Cortex of kidney (tissue), 1 donor: ENCODE measurements around the gene KIF26A.

Experiments
- DNase-seq: peaks from one replicate; lab custom pipeline; 2025; lab: John Stamatoyannopoulos, UW

KIF26A gene

GRCh38 chr14:104101651-104102281 lies 36.6 kb upstream of the KIF26A start:
- no peak for DNase-seq

DNA sequence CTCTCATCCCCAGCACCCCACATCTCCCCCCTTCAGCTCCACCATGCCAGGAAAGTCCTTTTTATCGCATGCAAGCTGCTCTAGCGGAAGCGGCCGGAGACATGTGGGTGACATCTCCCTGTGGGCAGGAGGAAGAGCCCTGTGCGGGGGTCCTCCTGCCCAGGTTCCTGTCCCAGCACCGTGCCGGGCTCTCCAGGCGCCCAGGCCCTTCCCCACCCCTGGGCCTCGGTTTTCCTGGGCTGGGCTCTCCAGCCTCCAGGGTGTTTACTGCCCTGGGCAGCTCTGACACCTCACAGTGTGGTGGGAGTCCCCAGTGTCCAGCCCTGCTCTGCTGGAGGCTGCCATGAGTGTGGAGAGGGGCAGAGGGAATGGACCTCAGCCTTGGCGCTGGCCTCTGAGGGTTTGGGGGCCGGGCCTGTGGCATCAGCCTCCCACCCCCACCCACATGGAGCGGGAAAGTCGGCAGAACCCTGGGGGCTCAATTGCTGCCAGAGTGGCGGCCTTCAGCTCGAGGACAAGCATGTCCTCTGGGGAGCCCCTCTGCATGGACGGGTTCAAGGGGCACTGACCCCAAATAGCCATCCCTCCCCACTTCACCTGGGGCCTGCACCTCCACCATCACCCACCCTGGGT lies 36.0 kb upstream of the KIF26A start:
- no peak for DNase-seq

GRCh38 chr14:104103061-104103445 lies 35.3 kb upstream of the KIF26A start:
- DNase-seq, result no peak

GRCh38 chr14:104103446-104104075 lies 34.8 kb upstream of the KIF26A start:
- no peak for DNase-seq

GRCh38 chr14:104104076-104104901 lies 34.1 kb upstream of the KIF26A start:
- no peak for DNase-seq

DNA sequence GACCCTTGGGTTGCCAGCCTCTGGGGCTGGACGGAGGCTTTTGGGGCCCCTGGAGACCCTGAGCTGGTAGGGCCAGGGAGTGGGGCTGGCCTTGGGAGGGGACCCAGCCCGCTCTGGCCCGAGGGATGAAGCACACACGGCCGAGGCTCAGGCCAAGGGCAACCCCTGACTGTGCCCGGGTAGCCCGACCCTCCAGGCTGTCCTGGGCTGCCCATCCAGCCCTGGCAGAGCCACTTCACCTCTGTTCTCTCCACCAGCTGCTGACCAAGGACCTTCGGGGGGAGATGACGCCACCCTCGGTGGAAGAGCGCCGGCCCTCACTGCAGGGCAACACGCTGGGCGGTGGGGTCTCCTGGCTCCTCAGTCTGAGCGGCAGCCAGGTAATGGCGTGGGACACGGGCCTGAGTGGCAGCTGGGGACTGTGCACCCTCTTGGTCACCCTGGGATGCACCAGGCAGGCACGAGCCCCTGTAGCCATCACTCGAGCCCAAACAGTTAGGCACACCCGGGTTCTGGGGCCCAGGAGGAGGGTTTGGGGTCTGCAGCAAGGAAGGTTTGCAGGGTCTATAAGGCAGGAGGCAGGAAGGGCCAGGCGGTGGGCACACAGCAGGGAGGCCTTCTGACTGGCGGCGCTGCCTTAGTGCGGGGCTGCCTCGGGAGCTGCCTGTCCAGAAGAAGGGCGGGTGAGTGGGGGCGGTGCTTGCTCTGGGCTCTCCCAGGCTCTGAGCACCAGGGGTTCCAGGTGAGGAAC lies 33.1 kb upstream of the KIF26A start:
- DNase-seq, result no peak

GRCh38 chr14:104105822-104106470 lies 32.4 kb upstream of the KIF26A start:
- no peak for DNase-seq

- no peak for DNase-seq
Measured at GRCh38 chr14:104106471-104106991, 31.9 kb upstream of the KIF26A start.

DNA sequence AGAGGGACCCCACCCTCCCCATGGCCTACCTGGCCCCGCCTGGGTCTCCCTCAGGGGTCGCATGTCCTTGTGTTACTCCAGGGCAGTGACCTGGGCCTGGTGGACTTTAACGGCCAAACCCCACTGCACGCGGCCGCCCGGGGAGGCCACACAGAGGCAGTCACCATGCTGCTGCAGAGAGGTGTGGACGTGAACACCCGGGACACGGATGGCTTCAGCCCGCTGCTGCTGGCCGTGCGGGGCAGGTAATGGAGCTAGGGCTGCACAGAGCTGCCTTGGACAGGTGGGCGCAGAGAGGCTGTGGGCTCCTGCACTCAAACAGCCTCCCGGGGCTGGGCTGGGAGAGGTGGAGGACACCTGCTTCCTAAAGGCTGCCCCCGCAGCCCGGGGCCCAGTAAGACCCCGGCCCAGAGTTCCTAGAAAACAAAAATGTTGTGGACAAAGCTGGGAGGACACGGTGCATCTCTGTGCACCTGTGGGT lies 31.2 kb upstream of the KIF26A start:
- DNase-seq, result no peak

DNA sequence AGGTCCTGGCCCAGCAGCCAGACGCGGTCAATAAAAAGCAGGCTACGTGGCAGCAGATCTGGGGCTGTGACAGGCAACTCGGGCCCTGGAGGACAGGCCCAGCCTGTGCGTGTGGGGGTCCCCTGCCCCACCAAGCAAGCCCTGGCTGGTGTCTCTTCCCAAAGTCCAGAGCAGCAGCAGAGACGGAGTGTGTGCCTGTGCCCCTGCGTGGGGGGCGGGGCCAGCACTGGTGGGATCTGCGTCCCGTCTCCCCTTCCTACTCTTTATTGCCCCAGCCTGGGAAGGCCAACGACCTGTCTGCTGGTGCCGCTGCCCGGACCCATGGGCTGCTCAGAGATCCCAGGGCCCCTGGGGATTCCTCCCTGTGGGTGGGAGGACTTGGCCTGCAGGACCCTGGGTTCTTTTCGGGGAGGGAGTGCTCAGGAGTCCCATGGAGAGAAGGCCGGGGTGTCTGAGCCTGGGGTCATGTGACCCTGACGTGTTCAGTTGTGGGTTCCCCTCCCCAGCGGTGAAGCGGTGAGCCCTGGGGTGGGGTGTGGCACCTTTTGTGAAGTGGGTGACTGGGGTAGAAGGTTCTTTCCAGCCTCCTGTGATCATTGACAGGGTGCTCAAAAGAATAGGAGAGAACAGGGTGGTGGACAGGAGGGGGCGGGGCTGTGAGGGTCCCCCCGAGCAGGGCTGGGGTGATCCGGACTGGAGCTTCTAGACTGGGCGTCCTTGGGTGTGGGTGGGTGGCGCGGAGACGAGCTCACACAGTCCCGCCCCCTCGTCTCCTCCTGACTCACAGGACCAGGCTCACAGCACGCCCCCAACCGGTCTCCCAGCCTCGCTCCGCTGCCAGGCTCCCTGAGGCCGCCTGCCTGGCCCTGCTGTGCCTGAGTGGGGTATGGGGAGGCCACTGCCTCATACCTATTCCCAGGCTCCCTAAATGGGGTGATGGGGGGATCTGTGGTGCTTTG lies 30.5 kb upstream of the KIF26A start:
- no peak for DNase-seq

DNA sequence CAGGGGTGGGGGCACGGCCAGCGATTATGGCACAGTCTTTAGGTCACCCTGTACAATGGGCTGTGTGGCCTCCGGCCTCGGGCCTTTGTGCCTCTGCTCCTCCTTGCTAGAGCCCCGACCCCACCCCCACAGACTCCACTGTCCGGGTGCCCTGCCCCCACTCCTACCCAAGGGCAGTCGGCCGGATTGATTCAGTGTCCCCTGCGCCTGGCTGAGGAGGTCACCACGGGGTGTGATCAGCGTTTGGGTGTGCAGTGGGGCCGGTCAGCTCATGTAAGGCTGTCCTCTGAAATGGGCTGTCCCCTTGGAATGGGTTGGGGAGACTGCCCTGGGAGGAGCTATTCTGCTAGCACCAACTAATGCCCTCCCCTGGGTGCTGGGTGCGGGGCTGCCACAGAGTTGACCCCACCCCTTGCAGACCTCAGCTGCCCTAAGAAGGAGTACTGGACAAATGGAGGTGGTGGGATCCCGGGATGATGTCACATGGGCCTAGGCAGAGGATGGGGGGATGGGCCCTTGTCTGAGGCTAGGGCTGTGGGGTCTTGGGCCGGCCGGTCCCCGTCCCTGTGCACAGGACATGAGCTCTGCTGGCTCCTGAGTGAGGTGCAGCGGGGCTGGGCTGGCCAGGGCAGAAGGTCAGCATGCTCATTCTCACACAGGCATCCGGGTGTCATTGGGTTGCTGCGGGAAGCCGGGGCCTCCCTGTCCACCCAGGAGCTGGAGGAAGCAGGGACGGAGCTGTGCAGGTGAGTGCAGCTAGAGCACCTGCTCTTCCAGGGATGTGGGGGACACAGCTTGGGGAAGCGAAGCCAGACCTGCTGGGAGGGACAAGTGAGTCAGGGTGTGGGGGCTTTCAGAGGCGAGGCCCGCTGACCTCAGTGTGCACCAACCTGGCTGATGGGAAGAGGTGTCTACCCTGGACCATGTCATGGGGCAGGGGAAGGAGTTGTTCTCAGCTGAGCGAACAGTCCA lies 29.5 kb upstream of the KIF26A start:
- no peak for DNase-seq

GRCh38 chr14:104109731-104110361 lies 28.5 kb upstream of the KIF26A start:
- no peak for DNase-seq

GRCh38 chr14:104110491-104111209 lies 27.7 kb upstream of the KIF26A start:
- no peak for DNase-seq

DNA sequence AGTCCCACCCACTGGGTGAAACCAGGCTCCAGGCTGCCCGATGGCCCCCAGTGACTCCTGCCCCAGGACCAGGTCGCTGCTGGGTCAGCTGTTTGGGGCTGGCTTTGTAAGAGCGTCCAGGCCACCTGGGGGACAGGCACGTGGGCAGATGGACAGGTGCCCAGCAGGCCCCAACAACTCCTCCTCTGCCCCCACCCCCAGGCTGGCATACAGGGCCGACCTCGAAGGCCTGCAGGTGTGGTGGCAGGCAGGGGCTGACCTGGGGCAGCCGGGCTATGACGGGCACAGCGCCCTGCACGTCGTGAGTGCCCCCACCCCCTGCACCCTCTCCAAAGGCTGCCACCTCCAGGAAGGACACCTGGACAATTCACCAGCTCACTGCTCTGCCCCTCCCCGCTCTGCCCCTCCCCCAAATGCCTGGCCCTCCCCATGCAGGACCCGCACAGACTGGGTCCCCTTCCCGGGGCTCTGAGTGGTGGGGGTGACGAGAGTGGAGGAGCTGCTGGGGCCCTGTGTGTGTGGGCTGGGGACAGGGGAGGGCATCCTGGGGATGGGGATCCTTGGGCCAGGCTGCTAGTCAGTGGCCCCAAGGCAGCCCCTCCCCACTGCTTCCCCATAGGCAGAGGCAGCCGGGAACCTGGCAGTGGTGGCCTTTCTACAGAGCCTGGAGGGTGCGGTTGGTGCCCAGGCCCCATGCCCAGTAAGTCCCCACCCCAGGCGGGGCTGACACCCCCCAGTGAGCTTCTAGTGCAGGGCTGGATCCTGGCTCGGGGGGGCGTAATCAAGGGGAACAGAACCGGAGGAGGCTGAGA lies 26.9 kb upstream of the KIF26A start:
- no peak for DNase-seq

DNA sequence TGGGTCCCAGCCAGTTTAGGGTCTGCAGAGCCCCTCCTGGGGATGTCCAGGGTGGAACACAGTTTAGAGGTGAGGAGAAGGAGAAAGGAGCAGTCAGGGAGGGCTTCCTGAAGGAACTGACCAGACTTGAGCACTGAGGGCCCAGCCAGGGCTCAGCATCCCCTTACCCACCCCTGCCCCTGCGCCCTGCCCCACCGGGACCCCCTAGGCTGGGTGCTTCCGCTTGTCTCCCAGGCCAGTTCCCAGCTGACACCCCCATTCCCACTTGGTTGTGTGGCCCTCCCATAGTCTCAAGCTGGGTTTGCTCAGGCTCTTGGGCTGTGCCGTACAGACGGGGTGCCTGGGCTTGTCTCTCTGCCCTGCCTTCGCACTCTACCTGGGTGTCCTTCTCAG lies 26.3 kb upstream of the KIF26A start:
- no peak for DNase-seq
